Naive thymus-derived CD8-positive, alpha-beta T cell (primary cell): ENCODE results near the gene FOCAD. TPM values are rescaled to one million over a fixed set of nuclear protein-coding genes. Genes with fewer than 3 reads are reported as not detected.

ENCODE experiments used
- ATAC-seq, 2 donors: fragments of 150-1000 bp; cut with Tn5 transposase in 1 of 2; sonication (Bioruptor Pico), chemical (Tn5 transposase) in 1 of 2; 1 replicate in 1 of 2; 2 replicates in 1 of 2; pipeline ENCODE4 v1.10.0; 2021; ENCODE audit warnings: mild to moderate bottlenecking in 2 of 2, moderate library complexity in 2 of 2
- POLR2A ChIA-PET: fragments of 350-600 bp; sonication (Branson Sonifier 250); formaldehyde crosslinking; loops from one replicate; lab custom pipeline; 2021; ENCODE audit warnings: antibody characterized with exemption; lab: Charles Lee
- DNase-seq, 10 donors: peaks; one replicate each; pipeline versions ENCODE4 v3.0.0 to v3.0.0-alpha.2; 2020 to 2022
- H3K27ac Mint-ChIP-seq, 10 donors: one replicate each; pipeline ENCODE4 v1.8.0; 2020 to 2022; ENCODE audit warnings: mild to moderate bottlenecking in 10 of 10, mixed read lengths in 10 of 10, moderate library complexity in 4 of 10, inconsistent platforms in 1 of 10
- H3K27me3 Mint-ChIP-seq, 5 donors: one replicate each; pipeline ENCODE4 v1.8.0; 2021 to 2022; ENCODE audit warnings: mixed read lengths in 5 of 5
- H3K36me3 Mint-ChIP-seq, 3 donors: one replicate each; pipeline ENCODE4 v1.8.0; 2020 to 2022; ENCODE audit warnings: mixed read lengths in 3 of 3, mild to moderate bottlenecking in 2 of 3, inconsistent platforms in 1 of 3
- H3K4me1 Mint-ChIP-seq, 4 donors: one replicate each; pipeline ENCODE4 v1.8.0; 2021 to 2022; ENCODE audit warnings: mixed read lengths in 4 of 4
- H3K4me3 Mint-ChIP-seq, 10 donors: one replicate each; pipeline ENCODE4 v1.8.0; 2020 to 2022; ENCODE audit warnings: mild to moderate bottlenecking in 10 of 10, mixed read lengths in 10 of 10, moderate library complexity in 6 of 10, inconsistent platforms in 1 of 10
- H3K9me3 Mint-ChIP-seq, 9 donors: one replicate each; pipeline ENCODE4 v1.8.0; 2020 to 2022; ENCODE audit warnings: mixed read lengths in 9 of 9, mild to moderate bottlenecking in 3 of 9, inconsistent platforms in 1 of 9, moderate library complexity in 1 of 9
- polyA plus RNA-seq, 3 donors: library from polyadenylated mRNA; unstranded; fragments of 300-500 nt; fragmentation: Illumina TruSeq; gene quantifications; one replicate each; pipeline ENCODE4 v1.2.3, GENCODE V29; 2021
- total RNA-seq, 8 experiments: library from RNA in 2 of 8; stranded (reverse) in 2 of 8; gene quantifications; one replicate each; pipeline ENCODE4 v1.2.3 and lab custom pipeline; 2021 to 2026

The FOCAD gene
- total and polyA plus RNA-seq, 5 experiments from 2014 or later, result 12.5 to 16.1 (median 15.3) TPM

GRCh38 chr9:20995616-20996015 is 311.6 kb downstream of the FOCAD start:
- Mint-ChIP-seq H3K36me3 (peaks cover 16 to 33% (median 23%) of the 10 kb centered on the region in 3 donors), H3K9me3 (peaks cover 0 to 5% (median 0%) of the 10 kb centered on the region in 9 donors), H3K27me3 (no peaks in the 10 kb centered on the region), H3K4me3 (peak overlapping the region in 1 of 10 donors; percentile 19), H3K27ac (peak overlapping the region in 7 of 10 donors; percentile 21 to 86 (median 72)), H3K4me1 (peaks cover 12 to 40% (median 20%) of the 10 kb centered on the region in 4 donors)
- ATAC-seq, result no peak
- DNase-seq, result no peak
- POLR2A ChIA-PET, result interaction anchor here (0.8 kb wide), 1 partner anchor 10 kb away, joined by 3 read pairs; no protein-coding TSS in a partner anchor

- peaks cover 13 to 50% (median 30%) of the 10 kb centered on the region in 4 donors for H3K4me1 Mint-ChIP-seq
- H3K4me3 Mint-ChIP-seq, result peak overlapping the region in 1 of 10 donors; percentile 19
- POLR2A ChIA-PET, result no interaction called here
- peak overlapping the region in 9 of 10 donors; percentile 21 to 86 (median 53) for H3K27ac Mint-ChIP-seq
- H3K36me3 Mint-ChIP-seq, result peaks cover 21 to 42% (median 22%) of the 10 kb centered on the region in 3 donors
- no peaks in the 10 kb centered on the region for H3K27me3 Mint-ChIP-seq
- ATAC-seq (peak in 1 of 2 donors; percentile 27), DNase-seq (peak in 1 of 10 donors; percentile 11)
- peaks cover 0 to 16% (median 6%) of the 10 kb centered on the region in 9 donors for H3K9me3 Mint-ChIP-seq
Measured at GRCh38 chr9:20996809-20997208, 312.8 kb downstream of the FOCAD start.

- ATAC-seq, result no peak
- peak overlapping the region in 2 of 10 donors; percentile 19 to 27 for H3K4me3 Mint-ChIP-seq
- peaks cover 0 to 20% (median 9%) of the 10 kb centered on the region in 9 donors for H3K9me3 Mint-ChIP-seq
- POLR2A ChIA-PET, result no interaction called here
- H3K36me3 Mint-ChIP-seq, result peaks cover 20 to 44% (median 22%) of the 10 kb centered on the region in 3 donors
- peak overlapping the region in 9 of 10 donors; percentile 21 to 92 (median 53) for H3K27ac Mint-ChIP-seq
- H3K27me3 Mint-ChIP-seq, result no peaks in the 10 kb centered on the region
- DNase-seq, result no peak
- H3K4me1 Mint-ChIP-seq, result peaks cover 19 to 57% (median 38%) of the 10 kb centered on the region in 4 donors
Measured at GRCh38 chr9:20997503-20998076, 313.5 kb downstream of the FOCAD start.

GRCh38 chr9:21001581-21001980 is 317.5 kb downstream of the FOCAD start:
- POLR2A ChIA-PET, result no interaction called here
- DNase-seq, result peak in 3 of 10 donors; percentile 14 to 15 (median 14)
- peak; percentile 43 to 62 for ATAC-seq
- Mint-ChIP-seq H3K9me3 (peaks cover 0 to 20% (median 10%) of the 10 kb centered on the region in 9 donors), H3K36me3 (peaks cover 32 to 56% (median 32%) of the 10 kb centered on the region in 3 donors), H3K27me3 (no peaks in the 10 kb centered on the region), H3K27ac (peak overlapping the region; percentile 5 to 93 (median 82)), H3K4me3 (peak overlapping the region in 8 of 10 donors; percentile 15 to 58 (median 22)), H3K4me1 (peaks cover 18 to 37% (median 33%) of the 10 kb centered on the region in 4 donors)

- peak overlapping the region in 8 of 10 donors; percentile 15 to 58 (median 22) for H3K4me3 Mint-ChIP-seq
- peak in 3 of 10 donors; percentile 8 to 40 (median 31) for DNase-seq
- no peaks in the 10 kb centered on the region for H3K27me3 Mint-ChIP-seq
- peaks cover 0 to 20% (median 10%) of the 10 kb centered on the region in 9 donors for H3K9me3 Mint-ChIP-seq
- peak; percentile 42 to 65 for ATAC-seq
- H3K27ac Mint-ChIP-seq, result peak overlapping the region in 9 of 10 donors; percentile 33 to 93 (median 82)
- POLR2A ChIA-PET, result no interaction called here
- peaks cover 36 to 59% (median 37%) of the 10 kb centered on the region in 3 donors for H3K36me3 Mint-ChIP-seq
- H3K4me1 Mint-ChIP-seq, result peaks cover 14 to 32% (median 29%) of the 10 kb centered on the region in 4 donors
Measured at GRCh38 chr9:21002040-21002439, 318.0 kb downstream of the FOCAD start.

- Mint-ChIP-seq H3K9me3 (no peaks in the 10 kb centered on the region), H3K27me3 (no peaks in the 10 kb centered on the region), H3K27ac (no peak overlapping the region), H3K36me3 (peaks cover 4 to 82% (median 64%) of the 10 kb centered on the region in 3 donors), H3K4me3 (no peak overlapping the region), H3K4me1 (peaks cover 4 to 13% (median 8%) of the 10 kb centered on the region in 4 donors)
- POLR2A ChIA-PET, result no interaction called here
- no peak for DNase-seq
- ATAC-seq, result no peak
Measured at GRCh38 chr9:21015129-21015815, 331.2 kb downstream of the FOCAD start.

- H3K27ac Mint-ChIP-seq, result peak overlapping the region in 4 of 10 donors; percentile 3 to 42 (median 20)
- no peaks in the 10 kb centered on the region for H3K27me3 Mint-ChIP-seq
Measured at GRCh38 chr9:21015995-21016394, 331.9 kb downstream of the FOCAD start.

GRCh38 chr9:21016701-21017491 is 332.8 kb downstream of the FOCAD start:
- H3K4me1 Mint-ChIP-seq, result peaks cover 10 to 22% (median 17%) of the 10 kb centered on the region in 4 donors
- H3K27ac Mint-ChIP-seq, result peak overlapping the region in 4 of 10 donors; percentile 9 to 42 (median 10)
- H3K27me3 Mint-ChIP-seq, result no peaks in the 10 kb centered on the region
- H3K36me3 Mint-ChIP-seq, result peaks cover 4 to 82% (median 59%) of the 10 kb centered on the region in 3 donors
- no peak overlapping the region for H3K4me3 Mint-ChIP-seq
- POLR2A ChIA-PET, result no interaction called here
- no peaks in the 10 kb centered on the region for H3K9me3 Mint-ChIP-seq
- no peak for ATAC-seq
- no peak for DNase-seq

More at GRCh38 chr9:21015995-21016394, 331.9 kb downstream of the FOCAD start:
- no peaks in the 10 kb centered on the region for H3K9me3 Mint-ChIP-seq
- peaks cover 5 to 20% (median 11%) of the 10 kb centered on the region in 4 donors for H3K4me1 Mint-ChIP-seq
- peaks cover 4 to 82% (median 60%) of the 10 kb centered on the region in 3 donors for H3K36me3 Mint-ChIP-seq
- POLR2A ChIA-PET, result no interaction called here
- DNase-seq (no peak), ATAC-seq (no peak)
- H3K4me3 Mint-ChIP-seq, result no peak overlapping the region

- H3K9me3 Mint-ChIP-seq, result peaks cover 0 to 5% (median 0%) of the 10 kb centered on the region in 9 donors
- no peak overlapping the region for H3K4me3 Mint-ChIP-seq
- no peak for ATAC-seq
Measured at GRCh38 chr9:21018177-21018576, 334.1 kb downstream of the FOCAD start.

GRCh38 chr9:21023861-21024260 is 339.8 kb downstream of the FOCAD start:
- H3K4me1 Mint-ChIP-seq, result peaks cover 10 to 53% (median 43%) of the 10 kb centered on the region in 4 donors

More at GRCh38 chr9:21018177-21018576, 334.1 kb downstream of the FOCAD start:
- H3K27me3 Mint-ChIP-seq, result no peaks in the 10 kb centered on the region
- H3K27ac Mint-ChIP-seq, result no peak overlapping the region
- peaks cover 10 to 25% (median 21%) of the 10 kb centered on the region in 4 donors for H3K4me1 Mint-ChIP-seq
- POLR2A ChIA-PET, result interaction anchor here (0.6 kb wide), 1 partner anchor 1072 kb away, joined by 3 read pairs; no protein-coding TSS in a partner anchor
- H3K36me3 Mint-ChIP-seq, result peaks cover 4 to 79% (median 57%) of the 10 kb centered on the region in 3 donors
- DNase-seq, result no peak

GRCh38 chr9:21027295-21027694 is 343.2 kb downstream of the FOCAD start:
- DNase-seq (no peak), ATAC-seq (no peak)
- peaks cover 4 to 49% (median 31%) of the 10 kb centered on the region in 4 donors for H3K4me1 Mint-ChIP-seq
- H3K36me3 Mint-ChIP-seq, result peaks cover 0 to 44% (median 38%) of the 10 kb centered on the region in 3 donors
- no peak overlapping the region for H3K4me3 Mint-ChIP-seq
- POLR2A ChIA-PET, result no interaction called here
- peak overlapping the region in 2 of 10 donors; percentile 16 to 61 for H3K27ac Mint-ChIP-seq
- peaks cover 0 to 9% (median 0%) of the 10 kb centered on the region in 9 donors for H3K9me3 Mint-ChIP-seq
- H3K27me3 Mint-ChIP-seq, result no peaks in the 10 kb centered on the region

More at GRCh38 chr9:21023861-21024260, 339.8 kb downstream of the FOCAD start:
- no peak for DNase-seq
- Mint-ChIP-seq H3K9me3 (peaks cover 0 to 10% (median 0%) of the 10 kb centered on the region in 9 donors), H3K27me3 (no peaks in the 10 kb centered on the region), H3K36me3 (peaks cover 0 to 66% (median 54%) of the 10 kb centered on the region in 3 donors), H3K27ac (peak overlapping the region in 2 of 10 donors; percentile 14 to 51), H3K4me3 (no peak overlapping the region)
- POLR2A ChIA-PET, result no interaction called here
- no peak for ATAC-seq
